DMS153 (cell line): Measurements from ENCODE around the gene MITF.
"Not testable (repeated sequence)": the region's sequence is repeated elsewhere in the genome, so short reads cannot be mapped to it uniquely, and the experiment has no call there.

ENCODE experiments used
- DNase-seq: peaks from one replicate; lab custom pipeline; 2025; lab: John Stamatoyannopoulos, UW

Gene MITF

DNA sequence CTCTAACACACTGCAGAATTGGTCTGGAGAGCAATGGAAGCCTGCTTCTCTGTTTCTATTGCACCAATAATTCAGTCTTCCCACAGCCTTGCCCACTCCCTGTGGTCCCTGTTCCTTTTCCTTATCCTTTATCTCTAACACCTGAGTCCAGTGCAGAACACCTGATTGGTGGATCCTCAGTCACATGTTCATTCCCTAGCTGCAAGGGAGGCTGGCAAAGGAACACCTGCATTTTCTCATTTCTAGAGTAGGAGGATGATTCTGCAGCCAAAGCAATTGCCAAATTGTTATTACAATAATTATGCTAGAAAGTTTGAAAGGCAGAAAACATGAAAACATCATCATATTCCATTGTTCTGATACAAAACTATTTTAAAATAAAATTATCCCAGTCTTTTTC, 176.5 kb downstream of the MITF start:
- no peak for DNase-seq

DNA sequence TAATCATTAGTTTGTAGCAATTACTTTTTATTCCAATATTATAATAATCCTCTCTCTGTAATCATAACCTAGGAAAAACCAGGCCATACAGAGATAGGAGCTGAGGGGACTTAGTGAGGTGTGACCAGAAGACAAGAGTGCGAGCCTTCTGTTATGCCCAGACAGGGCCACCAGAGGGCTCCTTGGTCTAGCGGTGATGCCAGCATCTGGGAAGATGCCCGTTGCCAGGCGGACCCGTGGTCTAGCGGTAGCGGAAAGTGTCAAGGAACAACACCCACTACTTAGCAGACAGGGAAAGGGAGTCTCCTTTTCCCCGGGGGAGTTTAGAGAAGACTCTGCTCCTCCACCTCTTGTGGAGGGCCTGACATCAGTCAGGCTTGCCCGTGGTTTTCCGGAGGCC, 180.7 kb downstream of the MITF start:
- not testable (repeated sequence) for DNase-seq

DNA sequence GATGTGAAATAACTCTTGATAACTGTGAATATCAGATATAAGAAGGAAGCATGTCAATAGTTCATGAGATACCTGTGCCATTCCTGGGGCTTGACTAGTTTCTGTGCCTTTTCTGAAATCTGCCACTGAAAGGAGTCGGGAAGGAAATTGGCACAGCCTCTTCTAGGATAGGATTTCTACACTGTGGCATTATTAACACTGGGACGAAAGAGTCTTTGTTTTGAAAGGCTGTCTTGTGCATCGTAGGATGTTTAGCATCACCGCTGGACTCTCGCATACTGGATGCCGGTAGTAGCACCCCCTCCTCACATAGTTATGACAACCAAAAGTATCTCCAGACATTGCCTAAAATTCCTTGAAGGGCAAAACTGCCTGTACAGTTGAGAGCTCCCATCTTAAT, 182.4 kb downstream of the MITF start:
- DNase-seq = no peak

DNA sequence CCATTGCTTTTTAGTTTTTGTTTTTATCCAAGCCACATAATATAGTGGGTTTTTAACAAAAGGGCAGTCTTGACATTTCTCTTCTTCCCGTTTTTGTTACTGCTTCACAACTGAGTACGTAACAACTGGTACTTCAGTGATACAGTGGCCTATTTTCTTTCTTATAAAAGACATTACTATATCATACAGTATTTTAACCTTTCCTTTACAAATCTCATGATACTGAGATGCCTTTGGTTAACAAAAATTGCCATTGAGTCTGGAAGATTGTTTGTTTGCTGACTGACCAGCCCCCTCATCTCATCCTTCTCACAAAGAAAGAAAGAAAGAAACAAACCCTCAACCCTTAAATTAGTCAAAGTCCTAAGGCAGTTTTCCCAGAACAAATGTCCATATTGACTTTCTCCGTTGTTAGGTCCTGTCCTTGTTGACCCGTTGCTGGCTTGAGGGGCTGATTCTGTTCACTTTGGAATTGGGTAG, 183.3 kb downstream of the MITF start:
- no peak for DNase-seq

DNA sequence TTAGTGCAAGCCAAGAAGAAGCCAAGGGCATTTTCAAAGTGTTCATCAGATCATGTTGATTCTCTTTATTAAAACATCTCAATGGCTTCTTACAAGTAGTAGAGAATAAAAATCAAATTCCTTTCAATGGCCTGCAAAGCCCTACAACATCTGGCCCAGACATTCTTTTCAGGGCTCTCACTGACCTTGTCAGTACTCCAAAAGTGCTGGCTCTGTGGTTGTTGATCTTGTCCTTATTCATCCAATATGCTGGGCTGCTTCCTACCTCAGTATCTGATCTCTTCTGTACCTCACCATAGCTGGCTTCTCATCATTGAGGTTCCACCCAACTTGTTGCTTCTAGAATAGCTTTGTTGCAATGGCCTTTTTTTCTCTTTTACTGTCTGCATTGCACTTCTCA, 186.2 kb downstream of the MITF start:
- no peak for DNase-seq

DNA sequence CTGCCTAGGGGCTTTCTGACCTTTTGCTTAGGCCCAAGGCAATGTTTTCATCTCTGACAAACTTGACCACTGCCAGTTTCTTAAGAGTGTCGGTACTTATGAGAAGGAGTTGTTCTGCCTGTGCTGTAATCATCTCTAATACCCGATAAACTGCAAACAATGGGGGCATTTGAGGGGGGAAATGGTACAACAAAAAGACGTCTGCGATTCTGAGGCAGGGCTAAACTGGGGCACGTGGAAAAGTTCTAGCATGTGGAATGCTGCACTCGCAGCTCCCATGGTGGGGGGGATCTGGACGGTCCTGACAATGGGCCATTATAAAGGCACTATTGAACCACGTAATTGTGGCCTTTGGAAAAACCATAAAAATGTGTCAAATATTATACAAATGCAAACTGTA, 187.1 kb downstream of the MITF start:
- DNase-seq = no peak

DNA sequence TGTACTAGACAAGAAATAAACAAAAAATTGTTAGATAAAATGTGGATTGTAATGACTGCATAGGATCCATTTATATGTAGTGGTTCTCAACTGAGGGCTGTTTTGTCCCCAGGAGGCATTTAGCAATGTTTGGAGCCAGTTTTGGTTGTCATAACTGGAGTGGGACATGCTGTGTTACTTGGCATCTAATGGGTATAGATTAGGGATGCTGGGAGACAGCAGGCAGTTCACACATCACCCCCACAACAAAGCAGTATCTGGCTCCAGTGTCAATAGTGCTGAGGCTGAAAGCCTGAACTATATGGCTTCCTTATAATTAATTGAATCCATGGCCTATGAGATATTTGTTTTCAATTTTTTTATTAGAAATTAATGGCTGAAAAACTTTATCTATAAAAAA, 188.3 kb downstream of the MITF start:
- DNase-seq = no peak

DNA sequence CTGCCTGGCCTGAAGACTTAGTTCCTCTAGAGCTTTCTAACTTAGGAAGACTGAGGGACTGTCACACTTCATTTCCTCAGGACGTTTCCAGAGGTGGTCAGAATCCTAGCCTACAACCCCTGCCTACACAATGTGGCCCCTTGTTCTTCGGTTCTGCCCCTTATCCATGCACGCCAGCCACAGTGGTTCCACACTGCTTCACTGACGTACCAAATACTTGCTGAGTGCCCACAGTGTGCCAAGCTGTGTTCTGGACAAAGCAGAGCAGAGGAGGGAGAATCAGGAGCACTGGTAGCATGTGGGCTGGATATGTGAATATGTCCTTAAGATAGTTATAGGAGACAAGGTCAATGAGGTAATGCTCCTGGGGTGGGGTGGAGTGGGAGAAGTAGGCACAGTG, 189.8 kb downstream of the MITF start:
- no peak for DNase-seq

DNA sequence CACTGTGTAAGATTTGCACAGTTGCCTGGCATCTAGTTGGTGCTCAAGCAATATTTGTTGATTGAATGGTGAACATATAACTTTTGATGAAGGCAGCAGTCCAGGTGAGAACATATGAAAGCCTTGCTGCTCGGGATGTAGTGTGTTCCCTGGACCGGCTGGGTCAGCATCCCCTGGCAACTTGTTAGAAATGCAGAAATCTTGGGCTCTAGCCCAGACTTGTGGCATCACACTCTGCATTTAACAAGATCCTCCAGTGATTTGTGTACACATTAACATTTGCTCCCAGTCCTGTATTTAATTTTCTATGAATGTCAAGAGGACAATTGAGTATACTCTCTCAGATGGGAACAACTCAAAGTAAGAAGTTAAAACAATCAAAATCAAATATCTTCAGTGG, 191.3 kb downstream of the MITF start:
- no peak for DNase-seq

DNA sequence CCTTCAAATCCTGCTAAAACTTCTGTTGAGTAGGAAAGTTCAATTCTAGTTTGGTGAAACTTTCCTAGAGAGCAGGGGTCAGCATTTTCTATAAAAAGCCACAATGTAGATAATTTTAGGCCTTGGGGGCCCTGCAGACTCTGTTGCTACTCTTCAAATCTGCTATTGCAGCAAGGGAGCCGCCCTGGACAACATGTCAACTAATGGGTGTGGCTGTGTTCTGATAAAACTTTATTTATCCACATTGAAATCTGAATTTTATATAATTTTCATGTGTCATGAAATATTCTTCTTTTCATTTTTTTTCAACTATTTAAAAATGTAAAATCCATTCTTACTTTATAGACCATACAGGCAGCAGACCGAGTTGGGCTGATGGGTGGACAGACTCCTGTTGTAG, 192.8 kb downstream of the MITF start:
- DNase-seq = no peak

DNA sequence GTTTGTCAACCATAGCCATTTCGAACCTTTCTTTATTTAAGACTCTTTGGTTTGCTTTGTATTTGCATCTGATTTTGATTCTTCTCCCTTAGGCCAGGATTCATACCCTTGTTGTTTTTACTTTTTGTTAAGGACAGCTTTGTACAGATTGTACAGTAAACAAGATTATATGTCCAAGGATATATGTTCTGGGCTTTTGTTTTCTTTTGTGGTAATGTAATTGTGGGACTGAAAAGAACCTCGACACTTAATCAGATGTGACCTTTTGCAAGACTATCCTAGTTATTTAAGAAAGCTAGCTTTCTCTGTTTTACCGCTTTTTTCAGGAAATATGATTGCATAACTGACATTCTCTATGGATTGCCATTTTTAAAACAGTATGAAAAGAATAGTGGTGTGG, 193.2 kb downstream of the MITF start:
- DNase-seq = no peak

DNA sequence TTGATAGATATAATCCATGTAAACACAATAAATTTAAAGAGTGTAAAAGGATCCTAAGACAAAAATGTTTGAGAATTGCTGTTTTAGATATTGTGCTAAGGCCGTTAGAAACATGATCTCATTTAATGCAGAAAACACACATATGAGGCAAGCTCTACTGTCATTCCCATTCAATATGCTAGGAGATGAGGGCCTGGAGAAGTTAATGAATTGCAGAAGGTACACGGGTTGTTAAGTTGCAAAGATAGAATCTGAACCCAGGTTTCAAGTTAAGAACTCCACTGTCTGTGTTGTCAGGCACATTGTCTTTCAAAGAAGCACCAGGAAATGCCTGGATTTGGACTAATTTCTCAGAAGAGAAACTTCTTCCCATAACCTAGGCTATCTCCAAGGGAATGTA, 195.1 kb downstream of the MITF start:
- DNase-seq = no peak

DNA sequence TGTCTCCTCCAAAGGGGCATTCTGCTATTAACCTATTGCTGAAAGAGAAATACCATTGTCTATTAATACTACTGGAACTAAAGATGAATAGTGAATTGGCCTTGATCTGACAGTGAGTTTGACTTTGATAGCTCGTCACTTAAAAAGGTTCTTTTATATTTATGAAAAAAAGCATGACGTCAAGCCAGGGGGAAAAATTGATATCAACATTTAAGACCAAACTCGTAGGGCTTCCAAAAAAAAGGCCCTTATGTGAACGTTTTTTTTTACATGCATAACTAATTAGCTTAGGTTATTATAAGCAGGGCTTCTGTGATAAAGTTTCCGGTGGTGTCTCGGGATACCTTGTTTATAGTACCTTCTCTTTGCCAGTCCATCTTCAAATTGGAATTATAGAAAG, 197.0 kb downstream of the MITF start:
- DNase-seq = no peak

DNA sequence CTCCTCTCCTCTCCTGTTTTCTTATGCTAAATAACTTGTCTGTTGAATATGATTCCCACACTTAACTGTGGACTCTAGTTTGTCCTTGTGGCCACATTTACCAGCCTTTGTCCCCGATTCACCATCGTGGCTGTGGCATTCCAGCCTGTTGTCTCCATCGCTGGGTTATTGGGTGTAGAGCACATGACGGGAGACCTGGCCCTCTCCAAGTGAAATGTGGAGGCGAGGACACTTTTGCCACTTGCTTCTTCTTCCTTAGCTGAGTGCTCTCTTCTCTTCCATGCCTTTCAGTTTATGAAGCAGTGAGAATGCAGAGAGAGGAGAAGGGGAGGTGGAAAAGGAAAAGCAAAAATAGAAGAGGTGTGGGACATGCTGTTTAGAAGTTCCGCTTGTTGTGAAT, 198.8 kb downstream of the MITF start:
- DNase-seq = no peak

DNA sequence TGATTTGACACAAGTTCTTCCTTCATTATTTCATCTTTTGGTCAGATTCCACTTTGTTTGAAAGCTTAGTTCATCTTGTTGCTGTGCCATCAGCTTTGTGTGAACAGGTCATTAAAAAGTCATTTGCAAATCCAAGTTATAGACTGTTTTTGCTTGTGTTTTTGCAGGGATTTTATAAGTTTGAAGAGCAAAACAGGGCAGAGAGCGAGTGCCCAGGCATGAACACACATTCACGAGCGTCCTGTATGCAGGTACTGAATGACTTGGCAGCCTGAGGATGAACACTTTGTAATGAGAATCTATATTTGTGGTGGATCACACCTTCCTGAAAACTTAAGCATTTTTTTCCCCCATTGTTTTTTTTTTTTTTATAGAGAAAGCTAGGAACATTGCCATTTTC, 199.7 kb downstream of the MITF start:
- no peak for DNase-seq

DNA sequence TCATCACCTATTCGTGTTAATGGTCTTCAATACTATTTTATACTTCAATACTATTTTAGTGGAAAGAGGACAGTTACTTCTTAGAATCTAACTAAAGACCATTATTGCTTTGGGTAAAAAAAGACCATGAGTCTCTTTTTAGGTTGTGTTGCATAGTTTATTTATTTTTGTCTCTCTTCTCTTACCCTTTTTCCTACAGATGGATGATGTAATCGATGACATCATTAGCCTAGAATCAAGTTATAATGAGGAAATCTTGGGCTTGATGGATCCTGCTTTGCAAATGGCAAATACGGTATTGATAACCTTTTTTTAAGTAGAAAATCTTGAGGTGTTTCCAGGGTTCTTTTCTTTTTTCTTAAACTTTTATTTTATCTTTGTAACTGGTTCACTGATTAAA, 201.8 kb downstream of the MITF start:
- DNase-seq = no peak

DNA sequence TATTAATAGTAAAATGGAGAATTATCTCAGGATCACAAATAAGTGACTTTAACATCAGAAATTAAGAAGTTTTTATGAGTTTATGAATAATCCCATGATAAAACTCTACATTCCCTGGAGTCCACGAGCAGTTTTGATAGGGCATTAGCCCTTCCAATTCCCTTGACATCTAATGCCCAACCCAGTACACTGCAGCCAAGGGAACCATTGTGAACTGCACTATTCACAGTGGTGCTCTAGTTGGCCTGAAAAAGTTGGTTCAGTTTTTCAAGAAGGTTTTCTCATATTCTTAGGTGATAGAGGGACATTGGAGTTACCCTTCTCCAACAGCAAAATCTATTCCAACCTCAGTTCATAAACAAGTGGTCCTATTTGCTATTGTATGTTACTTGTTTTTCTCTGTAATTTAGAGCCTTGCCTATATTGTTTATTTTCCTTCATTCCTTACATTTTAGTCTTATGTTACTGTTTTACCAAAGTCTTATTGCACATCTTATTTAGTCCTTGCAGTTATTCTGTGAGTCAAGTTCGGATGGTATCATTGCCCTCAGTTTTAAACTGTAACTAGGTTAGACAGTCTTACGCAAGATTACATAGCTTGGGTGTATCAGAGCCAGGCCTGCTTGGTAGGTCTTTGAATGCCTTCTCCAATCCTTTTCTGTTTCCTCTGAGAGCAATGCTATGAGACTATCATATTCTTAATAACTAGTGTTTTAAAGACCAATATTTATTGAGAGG, 202.3 kb downstream of the MITF start:
- no peak for DNase-seq

DNA sequence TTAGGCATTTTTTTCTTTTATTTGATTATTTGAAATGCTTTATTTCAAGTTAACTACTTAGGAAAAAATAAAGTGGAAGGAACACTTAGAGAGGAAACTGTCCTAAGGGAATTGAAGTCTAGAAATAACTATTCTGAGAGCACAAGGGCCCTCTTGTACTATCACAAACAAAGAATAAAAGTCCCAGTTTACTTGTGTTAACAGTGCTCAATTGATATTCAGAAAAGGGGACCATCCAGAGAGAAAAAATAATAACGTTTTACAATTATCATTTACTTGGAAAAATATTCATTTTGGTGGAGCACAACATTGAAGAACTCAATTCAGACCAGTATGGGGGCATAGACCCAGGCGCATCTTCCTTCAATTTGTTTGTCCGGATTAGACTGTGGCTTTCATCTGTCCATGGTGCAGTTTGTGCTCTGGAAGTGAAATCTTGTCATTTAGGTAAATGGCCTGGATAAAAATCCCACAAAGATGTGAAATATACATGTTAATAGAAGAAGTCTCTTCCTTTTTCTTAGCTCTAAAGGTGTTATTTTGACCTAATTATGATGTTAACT, 205.7 kb downstream of the MITF start:
- no peak for DNase-seq

DNA sequence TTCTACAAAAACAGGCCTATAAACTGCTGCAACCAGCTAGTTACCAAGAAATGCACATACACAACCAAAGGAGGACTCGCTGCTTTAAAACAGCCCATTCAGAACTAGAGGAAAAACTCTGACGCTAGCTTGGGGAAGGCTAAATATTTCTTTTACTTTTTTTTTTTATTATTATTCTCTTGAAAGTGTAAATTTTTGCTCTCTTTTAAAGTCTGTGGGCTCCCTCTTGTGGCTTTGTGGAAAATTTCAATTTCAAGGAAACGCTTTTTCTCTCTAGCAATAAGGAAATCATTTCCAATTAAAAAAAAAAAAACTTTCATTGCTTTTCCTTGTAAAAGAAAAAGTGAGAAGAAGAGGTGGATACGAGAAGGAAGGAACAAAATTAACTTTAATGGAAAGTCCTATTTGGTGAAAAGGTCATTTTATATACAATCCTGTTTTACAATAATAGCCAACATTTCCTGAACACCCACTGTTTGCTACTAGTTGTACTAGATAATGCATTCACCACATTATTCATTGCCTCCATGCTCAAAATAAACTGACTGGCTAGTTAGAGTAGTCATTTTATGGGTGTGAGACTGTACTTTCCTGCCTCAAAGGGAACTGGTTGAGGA, 209.1 kb downstream of the MITF start:
- no peak for DNase-seq

DNA sequence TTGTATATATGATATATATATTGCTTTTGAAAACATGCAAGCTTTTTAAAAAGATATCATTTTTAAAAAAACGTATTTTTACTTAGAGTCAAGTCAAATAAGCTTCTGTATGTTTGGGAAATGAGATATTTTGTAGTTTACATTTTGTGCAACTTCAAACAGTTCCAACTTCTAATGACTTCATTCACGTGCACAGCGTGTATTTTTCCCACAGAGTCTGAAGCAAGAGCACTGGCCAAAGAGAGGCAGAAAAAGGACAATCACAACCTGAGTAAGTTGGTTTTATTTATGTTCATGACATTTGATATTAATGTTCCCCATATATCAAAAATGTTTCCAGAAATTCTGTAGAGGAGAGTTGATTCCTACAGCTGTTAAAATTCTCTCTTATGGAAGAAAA, 212.4 kb downstream of the MITF start:
- DNase-seq = no peak

DNA sequence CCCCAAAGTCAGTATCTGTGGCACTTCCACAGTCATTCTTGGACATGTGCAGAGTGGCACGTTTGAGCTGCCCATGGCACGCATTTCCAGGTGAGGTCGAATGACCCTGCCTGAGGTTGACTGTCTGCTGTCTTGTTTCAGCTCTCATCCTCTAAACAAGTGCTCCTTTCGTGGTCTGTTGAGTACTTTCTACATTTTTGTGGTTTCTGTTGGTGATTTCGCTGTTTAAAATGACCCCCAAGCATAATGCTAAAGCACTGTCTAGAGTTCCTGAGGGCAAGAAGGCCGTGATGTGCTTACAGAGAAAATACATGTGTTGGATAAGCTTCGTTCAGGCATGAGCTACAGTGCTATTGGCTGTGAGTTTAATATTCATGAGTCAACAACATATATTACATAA, 220.3 kb downstream of the MITF start:
- no peak for DNase-seq

DNA sequence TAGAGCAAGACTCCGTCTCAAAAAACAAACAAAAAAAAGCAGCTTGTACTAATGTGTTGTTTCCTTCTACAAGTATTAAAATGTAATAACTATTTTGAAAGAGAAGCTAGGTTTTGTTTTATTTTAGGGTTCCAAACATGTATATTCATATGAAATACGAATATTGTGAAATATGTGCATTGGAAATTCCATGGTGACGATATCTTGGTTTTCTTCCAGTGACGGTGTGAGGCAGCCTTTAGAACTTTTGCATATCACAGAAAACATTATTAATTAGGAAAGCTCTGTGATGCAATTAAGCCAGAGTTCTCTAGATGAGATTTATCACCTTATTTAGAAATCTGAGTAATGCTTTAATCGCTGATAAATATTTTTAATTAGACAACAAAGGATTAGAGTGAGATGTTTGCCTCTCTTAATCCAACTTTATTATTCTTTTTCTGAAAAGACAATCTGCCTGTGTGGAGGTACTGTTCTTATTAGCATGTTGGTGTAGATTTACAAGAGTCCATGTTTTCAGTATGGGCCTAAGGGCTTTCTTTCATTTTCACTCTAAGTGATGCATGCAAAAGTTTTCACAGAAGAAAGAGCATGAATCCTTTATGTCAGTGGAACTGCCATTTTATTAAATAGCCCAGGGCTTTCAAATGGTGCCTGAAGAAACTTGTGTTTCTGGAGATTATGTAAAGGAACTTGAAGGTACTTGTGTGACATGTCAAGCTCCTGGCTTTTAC, 222.6 kb downstream of the MITF start:
- no peak for DNase-seq

DNA sequence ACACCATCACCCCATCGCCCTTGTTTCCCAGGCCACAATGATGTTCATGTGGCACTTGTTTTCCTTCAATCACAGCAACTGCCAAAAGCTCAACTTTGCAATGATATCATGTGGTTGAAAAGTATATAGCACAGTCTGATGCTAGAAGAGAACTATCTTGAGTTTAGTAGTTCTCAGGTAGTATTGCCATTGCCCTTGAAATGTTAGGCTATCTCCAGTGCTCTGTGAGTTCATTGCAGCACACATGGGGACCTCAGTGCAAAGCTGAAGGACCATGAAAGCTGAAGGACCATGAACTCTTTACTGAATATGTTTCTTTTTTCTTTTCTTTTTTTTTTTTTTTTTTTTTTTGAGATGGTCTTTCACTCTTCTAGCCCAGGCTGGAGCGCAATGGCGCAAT, 224.4 kb downstream of the MITF start:
- DNase-seq = no peak
